Urinary bladder (tissue), 4 donors: ENCODE data around the gene ITM2A. TPM values are rescaled to one million over a fixed set of nuclear protein-coding genes. Genes with fewer than 3 reads are reported as not detected.

Experiments used
- DNase-seq: peaks from one replicate; pipeline ENCODE4 v3.0.0-alpha.2; 2015; ENCODE audit errors: extremely low spot score
- H3K27ac ChIP-seq: one replicate; pipeline ENCODE4 v1.5.1; 2013; ENCODE audit warnings: low read depth, mild to moderate bottlenecking, moderate library complexity
- H3K36me3 ChIP-seq: one replicate; pipeline ENCODE4 v1.6.1; 2013; ENCODE audit warnings: mild to moderate bottlenecking, moderate library complexity; ENCODE audit not compliant: insufficient read depth
- H3K4me1 ChIP-seq: one replicate; pipeline ENCODE4 v1.6.1; 2013; ENCODE audit warnings: mild to moderate bottlenecking, moderate library complexity; ENCODE audit not compliant: insufficient read depth
- H3K4me3 ChIP-seq: one replicate; pipeline ENCODE4 v1.5.1; 2013; ENCODE audit warnings: low read depth, low read length
- WGBS: extraction: QIAGEN DNeasy Blood & Tissue Kit; methylation state at CpG from one replicate; pipeline ENCODE4 v1.1.7; 2013; 5-methylcytosine and 5-hydroxymethylcytosine counted together
- polyA plus RNA-seq: library from polyadenylated mRNA; stranded (reverse); fragments of 200-250 nt; gene quantifications from one replicate; pipeline ENCODE4 v1.2.3, GENCODE V29; 2013
- total RNA-seq: library from RNA; depleted of rRNA; stranded (reverse); fragments of >200 nt; gene quantifications from one replicate; pipeline ENCODE4 v1.2.3, GENCODE V29; 2014
- donor health status: healthy with polysubstance abuse.
- donor health status: healthy.

The ITM2A gene
- total RNA-seq (338 TPM), polyA plus RNA-seq (104 TPM)

DNA sequence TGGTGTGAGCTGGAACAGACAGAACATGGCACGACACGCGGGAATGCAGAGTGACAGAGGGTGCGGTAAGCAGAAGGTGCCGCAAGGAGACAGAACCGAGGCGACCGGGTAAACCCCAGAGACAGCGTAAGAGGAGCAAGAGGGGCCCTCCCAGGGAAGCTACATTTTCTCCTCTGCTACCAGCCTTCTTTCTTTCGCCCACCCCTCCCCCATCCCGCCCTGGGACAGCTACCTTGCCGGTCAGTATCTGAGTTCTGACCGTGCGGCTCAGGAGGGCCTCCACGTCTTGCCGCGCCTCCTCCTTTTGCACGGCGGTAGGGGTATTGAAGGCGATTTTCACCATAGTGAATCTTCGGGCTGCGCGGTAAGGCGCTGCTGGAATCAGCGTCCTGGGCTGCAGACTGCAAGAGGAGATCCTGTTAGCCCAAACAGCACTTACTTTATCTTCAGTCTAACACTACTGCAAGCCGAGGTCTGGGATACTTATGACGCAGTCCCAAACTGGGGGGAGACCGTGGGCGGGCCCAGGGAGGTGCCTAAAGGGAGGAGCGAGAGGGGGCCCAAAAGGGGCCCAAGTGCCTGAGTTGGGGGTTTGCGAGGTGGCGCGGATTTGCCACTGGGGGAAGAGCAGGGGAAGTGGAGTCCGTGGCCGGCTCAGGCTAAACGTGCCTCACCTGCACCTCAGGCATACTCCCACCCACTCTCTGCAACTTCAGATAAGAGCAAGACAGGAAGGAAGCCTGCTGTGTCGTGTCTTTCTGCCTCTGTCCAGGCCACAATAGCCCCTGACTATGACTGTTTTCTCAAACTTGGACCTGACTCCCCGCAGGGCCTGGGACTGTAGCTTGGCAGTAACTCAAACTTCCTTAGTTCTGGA is at the start of gene ITM2A:
TSS of gene ITM2A (minus strand) at position 462 of the 877 bp plus-strand sequence. CDS start at position 343, 119 bp downstream.
- Histone ChIP-seq H3K36me3 (no peaks in the 10 kb centered on the region), H3K4me3 (peak within 1 kb of the TSS; percentile 49), H3K27ac (peak within 1 kb of the TSS; percentile 51), H3K4me1 (no peaks in the 10 kb centered on the region)
- WGBS = 3% methylated on average over 37 of the region's 38 CpGs
- no peak for DNase-seq

DNA sequence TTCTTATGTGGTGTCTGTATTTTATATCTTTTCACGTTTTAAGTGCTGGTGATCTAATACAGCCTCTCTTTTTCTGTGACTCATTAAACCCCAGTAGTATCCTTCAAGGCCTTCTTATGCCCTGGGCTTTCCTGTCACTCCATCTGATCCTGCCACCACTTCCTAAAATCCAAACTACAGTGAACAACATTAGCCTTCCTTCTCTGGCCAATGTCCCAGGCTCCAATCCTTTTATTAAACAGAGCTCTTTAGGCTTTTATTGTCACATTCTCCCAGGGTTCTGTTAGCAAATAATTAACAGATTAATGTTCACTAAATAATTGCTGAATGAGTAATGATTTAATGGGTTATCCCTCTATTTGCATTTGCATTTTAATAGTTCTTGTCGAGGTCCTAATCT is 47.9 kb upstream of the ITM2A start:
- Histone ChIP-seq H3K27ac (no peak overlapping the region), H3K4me1 (no peaks in the 10 kb centered on the region), H3K36me3 (no peaks in the 10 kb centered on the region), H3K4me3 (no peak overlapping the region)
- WGBS = 50% methylated on average over 2 of the region's 2 CpGs
- no peak for DNase-seq

GRCh38 chrX:79413963-79414362 is 46.8 kb upstream of the ITM2A start:
- DNase-seq = no peak
- no peaks in the 10 kb centered on the region for H3K36me3 ChIP-seq
- H3K4me3 ChIP-seq = no peak overlapping the region
- 62% methylated on average over 7 of the region's 7 CpGs for WGBS
- no peak overlapping the region for H3K27ac ChIP-seq
- no peaks in the 10 kb centered on the region for H3K4me1 ChIP-seq

DNA sequence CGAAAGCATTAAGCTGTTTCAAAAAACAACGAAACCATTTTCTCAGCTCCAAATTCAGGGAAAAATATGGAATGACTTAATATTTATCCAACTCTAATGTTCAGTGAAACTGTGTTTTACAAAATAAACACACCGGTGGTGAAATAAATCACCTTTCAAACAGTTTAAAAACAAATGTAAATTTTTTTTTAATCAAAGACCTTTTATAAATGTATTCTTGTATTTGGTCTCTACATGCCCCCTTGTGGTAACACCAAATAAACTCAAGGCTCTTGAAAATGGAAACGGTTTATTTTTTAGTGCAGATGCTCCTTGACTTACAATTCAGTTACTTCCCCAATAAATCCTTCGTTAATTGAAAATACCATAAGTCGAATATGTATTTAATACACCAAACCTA is 45.8 kb upstream of the ITM2A start:
- no peaks in the 10 kb centered on the region for H3K36me3 ChIP-seq

GRCh38 chrX:79412166-79412565 is 45.0 kb upstream of the ITM2A start:
- Histone ChIP-seq H3K36me3 (no peaks in the 10 kb centered on the region), H3K27ac (no peak overlapping the region), H3K4me3 (no peak overlapping the region), H3K4me1 (no peaks in the 10 kb centered on the region)
- WGBS = 41% methylated on average over 3 of the region's 3 CpGs
- DNase-seq = no peak

More for the DNA sequence above, 45.8 kb upstream of the ITM2A start:
- Histone ChIP-seq H3K27ac (no peak overlapping the region), H3K4me1 (no peaks in the 10 kb centered on the region), H3K4me3 (no peak overlapping the region)
- DNase-seq = no peak
- 20% methylated on average over 6 of the region's 6 CpGs for WGBS

GRCh38 chrX:79409657-79410056 is 42.5 kb upstream of the ITM2A start:
- Histone ChIP-seq H3K36me3 (no peaks in the 10 kb centered on the region), H3K4me3 (no peak overlapping the region), H3K4me1 (no peaks in the 10 kb centered on the region), H3K27ac (no peak overlapping the region)
- DNase-seq = no peak

DNA sequence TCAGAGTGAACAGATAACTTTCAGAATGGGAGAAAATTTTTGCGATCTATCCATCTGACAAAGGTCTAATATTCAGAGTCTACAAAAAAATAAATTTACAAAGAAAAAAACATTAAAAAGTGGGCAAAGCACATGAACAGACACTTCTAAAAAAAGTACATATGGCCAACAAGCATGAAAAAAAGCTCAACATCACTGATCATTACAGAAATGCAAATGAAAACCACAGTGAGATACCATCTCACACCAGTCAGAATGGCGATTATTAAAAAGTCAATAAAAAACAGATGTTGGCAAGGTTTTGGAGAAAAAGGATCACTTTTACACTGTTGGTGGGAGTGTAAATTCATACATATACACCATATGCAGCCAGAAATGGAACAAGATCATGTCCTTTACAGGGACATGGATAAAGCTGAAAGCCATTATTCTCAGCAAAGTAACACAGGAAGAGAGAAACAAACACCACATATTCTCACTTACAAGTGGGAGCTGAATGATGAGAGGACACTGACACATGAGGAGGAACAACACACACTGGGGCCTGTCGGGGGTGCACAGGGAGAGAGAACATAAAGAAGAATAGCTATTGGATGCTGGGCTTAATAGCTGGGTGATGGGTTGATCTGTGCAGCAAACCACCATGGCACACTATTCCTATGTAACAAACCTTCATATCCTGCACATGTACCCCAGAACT is 41.6 kb upstream of the ITM2A start:
- no peak for DNase-seq
- WGBS = 73% methylated on average over 3 of the region's 3 CpGs

DNA sequence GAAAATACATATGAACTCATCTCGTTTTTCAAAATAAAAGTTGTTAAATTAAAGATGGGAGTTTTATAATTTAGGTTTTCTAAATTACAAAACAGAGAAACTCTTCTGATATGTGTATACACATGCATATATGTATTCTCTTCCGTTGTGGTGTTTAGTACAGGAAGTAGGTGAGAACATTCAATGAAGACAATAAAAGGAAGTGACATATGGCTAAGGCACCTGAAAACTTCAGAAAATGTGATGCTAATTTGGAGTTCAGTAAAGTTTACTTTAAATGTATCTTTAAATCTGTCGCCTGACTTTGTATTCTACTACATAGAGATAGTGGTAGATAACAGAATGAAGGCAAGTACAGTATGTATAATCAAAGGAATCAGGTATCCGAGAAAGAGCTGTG is 33.5 kb upstream of the ITM2A start:
- no peak for DNase-seq
- no peaks in the 10 kb centered on the region for H3K4me1 ChIP-seq
- no peak overlapping the region for H3K27ac ChIP-seq
- 63% methylated on average over 4 of the region's 4 CpGs for WGBS
- no peaks in the 10 kb centered on the region for H3K36me3 ChIP-seq
- H3K4me3 ChIP-seq = no peak overlapping the region

More for the DNA sequence above, 41.6 kb upstream of the ITM2A start:
- Histone ChIP-seq H3K4me3 (no peak overlapping the region), H3K27ac (no peak overlapping the region), H3K36me3 (no peaks in the 10 kb centered on the region), H3K4me1 (no peaks in the 10 kb centered on the region)

DNA sequence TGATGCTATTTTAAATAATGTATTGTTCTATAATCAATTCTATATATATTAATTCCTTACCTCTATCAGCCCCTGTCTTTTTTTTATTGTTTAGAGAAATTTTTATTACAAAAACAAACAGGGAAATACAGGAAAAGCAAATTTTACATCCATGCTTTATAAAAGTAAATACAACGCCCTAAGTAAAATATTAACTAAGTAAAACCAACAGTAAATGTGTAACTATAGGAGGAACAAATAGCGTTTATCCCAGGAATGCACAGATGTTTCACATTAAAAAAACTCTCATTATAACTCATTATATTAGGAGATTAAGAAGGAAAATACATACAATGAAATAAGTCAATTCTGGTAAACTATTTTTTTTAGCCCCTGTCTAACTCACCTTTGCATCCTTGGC is 8.2 kb upstream of the ITM2A start:
- no peak overlapping the region for H3K27ac ChIP-seq
- no peak overlapping the region for H3K4me3 ChIP-seq
- DNase-seq = no peak
- WGBS = 79% methylated on average over 2 of the region's 2 CpGs
- H3K4me1 ChIP-seq = no peaks in the 10 kb centered on the region
- H3K36me3 ChIP-seq = no peaks in the 10 kb centered on the region

DNA sequence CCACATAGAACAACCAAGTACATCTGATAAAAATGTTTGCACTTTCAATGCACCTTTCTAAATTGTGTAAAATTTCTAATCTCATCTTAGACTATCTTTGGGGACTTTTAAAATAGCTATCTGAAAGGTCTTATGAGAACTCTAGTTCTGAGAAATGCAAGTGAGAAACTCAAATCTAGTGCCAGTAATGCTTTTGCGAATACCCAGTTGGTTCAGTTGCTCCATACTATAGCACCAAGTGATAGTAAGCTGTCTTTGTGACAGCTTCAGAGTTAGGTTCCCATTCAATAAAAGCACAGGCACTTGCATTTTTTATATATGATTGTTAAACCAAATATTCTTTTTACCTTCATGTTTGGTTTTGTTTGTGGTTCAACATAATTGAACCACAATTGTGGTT is 4.5 kb upstream of the ITM2A start:
- Histone ChIP-seq H3K4me1 (no peaks in the 10 kb centered on the region), H3K27ac (no peak overlapping the region), H3K4me3 (no peak overlapping the region), H3K36me3 (no peaks in the 10 kb centered on the region)
- 93% methylated on average over 1 of the region's 1 CpG for WGBS
- DNase-seq = no peak

GRCh38 chrX:79371101-79371500 is 4.0 kb upstream of the ITM2A start:
- no peak overlapping the region for H3K4me3 ChIP-seq
- WGBS = 28% methylated on average over 2 of the region's 2 CpGs

DNA sequence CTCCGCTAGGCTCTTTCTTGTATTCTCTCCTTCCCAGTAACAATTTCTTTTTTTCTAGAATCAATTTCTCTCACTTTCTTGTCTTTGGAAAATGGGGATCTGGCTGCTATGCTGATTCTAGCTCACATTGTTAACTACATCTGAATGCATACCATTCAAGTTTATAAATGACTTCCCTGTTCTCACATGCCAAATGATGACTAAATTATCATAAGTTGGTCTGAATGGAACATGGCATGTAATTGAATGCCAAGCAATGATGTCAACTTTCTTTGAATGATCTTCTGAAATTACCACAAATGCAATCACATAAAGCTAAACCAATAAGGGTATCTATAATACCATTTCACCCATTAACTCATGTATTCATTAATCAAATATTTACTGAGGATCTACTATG is 2.7 kb upstream of the ITM2A start:
- H3K4me1 ChIP-seq = no peaks in the 10 kb centered on the region

More at GRCh38 chrX:79371101-79371500, 4.0 kb upstream of the ITM2A start:
- Histone ChIP-seq H3K36me3 (no peaks in the 10 kb centered on the region), H3K4me1 (no peaks in the 10 kb centered on the region), H3K27ac (no peak overlapping the region)
- no peak for DNase-seq

GRCh38 chrX:79368441-79368840 is 1.3 kb upstream of the ITM2A start:
- 66% methylated on average over 6 of the region's 6 CpGs for WGBS
- no peaks in the 10 kb centered on the region for H3K4me1 ChIP-seq
- no peaks in the 10 kb centered on the region for H3K36me3 ChIP-seq
- no peak overlapping the region for H3K4me3 ChIP-seq
- H3K27ac ChIP-seq = no peak overlapping the region
- DNase-seq = no peak

More for the DNA sequence above, 2.7 kb upstream of the ITM2A start:
- Histone ChIP-seq H3K4me3 (no peak overlapping the region), H3K36me3 (no peaks in the 10 kb centered on the region), H3K27ac (no peak overlapping the region)
- no peak for DNase-seq
- WGBS = 98% methylated on average over 1 of the region's 1 CpG

DNA sequence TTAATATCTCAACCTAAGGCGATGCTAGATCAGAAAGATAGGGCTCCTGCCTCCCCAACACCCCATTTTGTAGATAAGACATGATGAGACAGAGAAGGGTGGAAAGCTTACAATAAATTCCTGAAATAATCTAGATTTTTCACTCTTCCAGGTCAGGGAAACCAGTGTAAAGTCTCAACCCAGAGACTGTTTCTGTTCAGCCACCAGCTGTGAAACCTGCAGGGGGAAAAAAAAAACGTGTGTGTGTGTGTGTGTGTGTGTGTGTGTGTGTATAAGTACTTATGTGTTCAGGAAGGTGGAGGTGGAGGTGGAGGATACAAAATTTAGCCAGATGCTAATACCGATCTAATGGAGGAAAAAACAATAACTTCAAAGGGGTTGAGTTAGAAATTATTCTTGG is 773 bp upstream of the ITM2A start:
- WGBS = 39% methylated on average over 3 of the region's 3 CpGs
- Histone ChIP-seq H3K4me1 (no peaks in the 10 kb centered on the region), H3K4me3 (no peak overlapping the region), H3K36me3 (no peaks in the 10 kb centered on the region), H3K27ac (no peak overlapping the region)
- no peak for DNase-seq
